Right lung (tissue), 10 donors: ENCODE measurements around the gene LRFN2. TPM values are rescaled to one million over a fixed set of nuclear protein-coding genes. Genes with fewer than 3 reads are reported as not detected.

Experiments
- DNase-seq, 2 donors: peaks; one replicate each; pipeline ENCODE4 v3.0.0-alpha.2; 2013
- long read RNA-seq, 8 donors: transcript quantifications; one replicate each; lab custom pipeline, GENCODE V29; 2026
- polyA plus RNA-seq, 5 donors: library from polyadenylated mRNA; unstranded; fragments of 120-200 nt; gene quantifications; one replicate each; pipeline versions ENCODE4 v1.2.1 to v1.2.3, GENCODE V29; 2013; ENCODE audit warnings: inconsistent platforms in 1 of 5, low replicate concordance in 1 of 5; ENCODE audit not compliant: insufficient read length in 5 of 5, insufficient read depth in 1 of 5

LRFN2 gene
- under 1 TPM; 0.06 to 0.14 (median 0.10) TPM for polyA plus RNA-seq
- long read RNA-seq, donor 1 = 0 reads
- long read RNA-seq, donor 2 = 0 reads
- long read RNA-seq, donor 3 = 0 reads
- long read RNA-seq, donor 4 = 0 reads
- long read RNA-seq, donor 5 = 0 reads
- long read RNA-seq, donor 6 = 0 reads
- long read RNA-seq, donor 7 = 0 reads
- long read RNA-seq, donor 8 = 0 reads

GRCh38 chr6:40587240-40588069 is at the start of gene LRFN2:
TSS of gene LRFN2 (minus strand) at chr6:40587364.
- peak; percentile 69 to 72 for DNase-seq

GRCh38 chr6:40634429-40634828 is 47.3 kb upstream of the LRFN2 start:
- DNase-seq = no peak

- no peak for DNase-seq
Measured at GRCh38 chr6:40631744-40632143, 44.6 kb upstream of the LRFN2 start.

GRCh38 chr6:40630488-40630887 is 43.3 kb upstream of the LRFN2 start:
- no peak for DNase-seq

- peak; percentile 23 to 37 for DNase-seq
Measured at GRCh38 chr6:40630051-40630450, 42.9 kb upstream of the LRFN2 start.

- no peak for DNase-seq
Measured at GRCh38 chr6:40629463-40629862, 42.3 kb upstream of the LRFN2 start.

- DNase-seq = no peak
Measured at GRCh38 chr6:40627316-40627715, 40.2 kb upstream of the LRFN2 start.

- DNase-seq = no peak
Measured at GRCh38 chr6:40626886-40627285, 39.7 kb upstream of the LRFN2 start.

GRCh38 chr6:40623932-40624331 is 36.8 kb upstream of the LRFN2 start:
- no peak for DNase-seq

GRCh38 chr6:40623178-40623577 is 36.0 kb upstream of the LRFN2 start:
- no peak for DNase-seq

- no peak for DNase-seq
Measured at GRCh38 chr6:40620574-40621240, 33.5 kb upstream of the LRFN2 start.

- DNase-seq = peak in 1 of 2 donors; percentile 15
Measured at GRCh38 chr6:40614671-40615070, 27.5 kb upstream of the LRFN2 start.

GRCh38 chr6:40611912-40612311 is 24.7 kb upstream of the LRFN2 start:
- no peak for DNase-seq

GRCh38 chr6:40611434-40611833 is 24.3 kb upstream of the LRFN2 start:
- peak; percentile 29 to 33 for DNase-seq

GRCh38 chr6:40610229-40610628 is 23.1 kb upstream of the LRFN2 start:
- no peak for DNase-seq

GRCh38 chr6:40606981-40607380 is 19.8 kb upstream of the LRFN2 start:
- DNase-seq = no peak

GRCh38 chr6:40606526-40606925 is 19.4 kb upstream of the LRFN2 start:
- DNase-seq = no peak

- DNase-seq = no peak
Measured at GRCh38 chr6:40604082-40604481, 16.9 kb upstream of the LRFN2 start.

GRCh38 chr6:40599555-40599954 is 12.4 kb upstream of the LRFN2 start:
- peak; percentile 32 to 35 for DNase-seq

GRCh38 chr6:40598516-40598915 is 11.4 kb upstream of the LRFN2 start:
- no peak for DNase-seq

- no peak for DNase-seq
Measured at GRCh38 chr6:40597301-40597700, 10.1 kb upstream of the LRFN2 start.

- no peak for DNase-seq
Measured at GRCh38 chr6:40588480-40588879, 1.3 kb upstream of the LRFN2 start.

- no peak for DNase-seq
Measured at GRCh38 chr6:40588070-40588384, 863 bp upstream of the LRFN2 start.
